Umbilical cord (tissue), 1 donor: ENCODE measurements around the gene TUSC2. TPM values are rescaled to one million over a fixed set of nuclear protein-coding genes. Genes with fewer than 3 reads are reported as not detected.

ENCODE experiments used
- total RNA-seq: library from RNA; depleted of rRNA; stranded (reverse); fragments of >200 nt; gene quantifications from one replicate; pipeline ENCODE4 v1.2.3, GENCODE V29; 2014; ENCODE audit warnings: low replicate concordance; ENCODE audit not compliant: insufficient read depth

TUSC2 gene
- total RNA-seq, 1 donor from 2014 or later = 18.8 TPM

Other genes with a start within 250 kb of the TUSC2 start
- gene RBM5, start 239.3 kb downstream of the TUSC2 start, total RNA-seq = 142 TPM
- 9.1 TPM for gene SEMA3F, start 172.9 kb downstream of the TUSC2 start, total RNA-seq
- gene GNAT1, start 136.6 kb downstream of the TUSC2 start, total RNA-seq = not detected
- not detected for gene SLC38A3, start 123.0 kb downstream of the TUSC2 start, total RNA-seq
- gene GNAI2, start 92.0 kb downstream of the TUSC2 start, total RNA-seq = 93.9 TPM
- 29.4 TPM for gene SEMA3B, start 59.1 kb downstream of the TUSC2 start, total RNA-seq
- gene LSMEM2, start 49.1 kb downstream of the TUSC2 start, total RNA-seq = 4.8 TPM
- 45.3 TPM for gene IFRD2, start 35.8 kb downstream of the TUSC2 start, total RNA-seq
- gene HYAL3, start 28.8 kb downstream of the TUSC2 start, total RNA-seq = 7.5 TPM
- 2.2 TPM for gene NAA80, start 28.8 kb downstream of the TUSC2 start, total RNA-seq
- 2.9 TPM for gene HYAL1, start 24.6 kb downstream of the TUSC2 start, total RNA-seq
- gene HYAL2, start 5.5 kb downstream of the TUSC2 start, total RNA-seq = 51.8 TPM
- gene RASSF1, start 12.6 kb upstream of the TUSC2 start, total RNA-seq = 25.8 TPM
- 5.3 TPM for gene ZMYND10, start 17.5 kb upstream of the TUSC2 start, total RNA-seq
- 13.7 TPM for gene NPRL2, start 22.6 kb upstream of the TUSC2 start, total RNA-seq
- gene CYB561D2, start 22.6 kb upstream of the TUSC2 start, total RNA-seq = 15.4 TPM
- 19.7 TPM for gene TMEM115, start 31.3 kb upstream of the TUSC2 start, total RNA-seq
- 0.24 TPM for gene CACNA2D2, start 175.4 kb upstream of the TUSC2 start, total RNA-seq
- 5.3 TPM for gene C3orf18, start 239.5 kb upstream of the TUSC2 start, total RNA-seq
- gene HEMK1, start 241.3 kb upstream of the TUSC2 start, total RNA-seq = 17.8 TPM